Epithelial cell of proximal tubule (primary cell): ENCODE measurements around the gene CYP4F22. TPM values are rescaled to one million over a fixed set of nuclear protein-coding genes. Genes with fewer than 3 reads are reported as not detected.
"Not testable (repeated sequence)": the region's sequence is repeated elsewhere in the genome, so short reads cannot be mapped to it uniquely, and the experiment has no call there.

Source experiments
- DNase-seq: peaks from one replicate; pipeline ENCODE4 v3.0.0-alpha.2; 2011; ENCODE audit warnings: low read depth
- H3K4me3 ChIP-seq: 2 replicates; pipeline ENCODE4 v1.5.1; 2011; ENCODE audit warnings: low read depth, mild to moderate bottlenecking, low read length
- CTCF ChIP-seq: conservative IDR thresholded peaks from 2 replicates; pipeline ENCODE4 v1.5.1; 2012; ENCODE audit warnings: low read depth, mild to moderate bottlenecking, low read length
- total RNA-seq: library from RNA; depleted of rRNA; stranded (reverse); fragments of >200 nt; gene quantifications from 2 replicates; pipeline ENCODE4 v1.2.3, GENCODE V29; 2015

The CYP4F22 gene
- total RNA-seq, 1 donor from 2014 or later = not detected

- no peak overlapping the region for H3K4me3 ChIP-seq
- TF ChIP-seq CTCF = no peak
- no peak for DNase-seq
Measured at GRCh38 chr19:15529774-15530372, 21.5 kb downstream of the CYP4F22 start.

- no peak for TF ChIP-seq CTCF
- DNase-seq = no peak
- H3K4me3 ChIP-seq = no peak overlapping the region
Measured at GRCh38 chr19:15532779-15533521, 24.6 kb downstream of the CYP4F22 start.

- not testable (repeated sequence) for H3K4me3 ChIP-seq, DNase-seq
Measured at GRCh38 chr19:15533522-15533830, 25.2 kb downstream of the CYP4F22 start.

GRCh38 chr19:15534957-15535864, 26.9 kb downstream of the CYP4F22 start:
- no peak for TF ChIP-seq CTCF
- DNase-seq = no peak
- no peak overlapping the region for H3K4me3 ChIP-seq

- H3K4me3 ChIP-seq = no peak overlapping the region
- DNase-seq = no peak
- TF ChIP-seq CTCF = no peak
Measured at GRCh38 chr19:15536350-15536749, 28.0 kb downstream of the CYP4F22 start.

GRCh38 chr19:15538774-15539173, 30.4 kb downstream of the CYP4F22 start:
- no peak for TF ChIP-seq CTCF
- H3K4me3 ChIP-seq = no peak overlapping the region
- DNase-seq = no peak

GRCh38 chr19:15539638-15540037, 31.3 kb downstream of the CYP4F22 start:
- DNase-seq = no peak
- H3K4me3 ChIP-seq = no peak overlapping the region
- TF ChIP-seq CTCF = no peak
